GOT3 (cell line): ENCODE data around the gene ANKRD13A.
"Not testable (repeated sequence)": the region's sequence is repeated elsewhere in the genome, so short reads cannot be mapped to it uniquely, and the experiment has no call there.

ENCODE experiments used
- DNase-seq: peaks from one replicate; lab custom pipeline; 2025; ENCODE audit warnings: mixed read lengths; lab: John Stamatoyannopoulos, UW

Gene ANKRD13A

GRCh38 chr12:110007881-110008280, 8.7 kb downstream of the ANKRD13A start:
- no peak for DNase-seq

GRCh38 chr12:110008681-110009398, 9.6 kb downstream of the ANKRD13A start:
- not testable (repeated sequence) for DNase-seq

- DNase-seq = no peak
Measured at GRCh38 chr12:110010853-110011723, 11.9 kb downstream of the ANKRD13A start.

- no peak for DNase-seq
Measured at GRCh38 chr12:110012137-110012536, 12.9 kb downstream of the ANKRD13A start.

GRCh38 chr12:110012659-110013058, 13.4 kb downstream of the ANKRD13A start:
- DNase-seq = no peak

- no peak for DNase-seq
Measured at GRCh38 chr12:110015132-110015531, 15.9 kb downstream of the ANKRD13A start.

GRCh38 chr12:110020956-110021355, 21.7 kb downstream of the ANKRD13A start:
- DNase-seq = no peak

- no peak for DNase-seq
Measured at GRCh38 chr12:110023059-110023980, 24.1 kb downstream of the ANKRD13A start.

GRCh38 chr12:110024051-110024450, 24.8 kb downstream of the ANKRD13A start:
- DNase-seq = no peak

GRCh38 chr12:110028323-110028722, 29.1 kb downstream of the ANKRD13A start:
- no peak for DNase-seq

GRCh38 chr12:110029290-110029815, 30.1 kb downstream of the ANKRD13A start:
- no peak for DNase-seq

GRCh38 chr12:110033888-110034287, 34.7 kb downstream of the ANKRD13A start:
- no peak for DNase-seq

GRCh38 chr12:110035534-110036104, 36.4 kb downstream of the ANKRD13A start:
- no peak for DNase-seq

- DNase-seq = no peak
Measured at GRCh38 chr12:110037315-110037714, 38.1 kb downstream of the ANKRD13A start.

- DNase-seq = no peak
Measured at GRCh38 chr12:110038741-110039084, 39.5 kb downstream of the ANKRD13A start.

- no peak for DNase-seq
Measured at GRCh38 chr12:110039085-110039807, 40.0 kb downstream of the ANKRD13A start.

- DNase-seq = no peak
Measured at GRCh38 chr12:110042264-110042663, 43.0 kb downstream of the ANKRD13A start.

- no peak for DNase-seq
Measured at GRCh38 chr12:110046451-110047187, 47.4 kb downstream of the ANKRD13A start.

- no peak for DNase-seq
Measured at GRCh38 chr12:110047297-110047940, 48.2 kb downstream of the ANKRD13A start.
